WI38 (cell line): ENCODE data around the gene OGDH.

Source experiments
- H3K4me3 ChIP-seq: 2 replicates; pipeline ENCODE4 v1.5.1; 2011; ENCODE audit warnings: low read depth, mild to moderate bottlenecking, control low read depth, low read length
- TF ChIP-seq, protein P1 (sequence below): IDR thresholded peaks from 2 replicates; pipeline ENCODE4 v1.5.1; 2012; ENCODE audit warnings: low read depth, mild to moderate bottlenecking, control low read depth, low read length

The OGDH gene

DNA sequence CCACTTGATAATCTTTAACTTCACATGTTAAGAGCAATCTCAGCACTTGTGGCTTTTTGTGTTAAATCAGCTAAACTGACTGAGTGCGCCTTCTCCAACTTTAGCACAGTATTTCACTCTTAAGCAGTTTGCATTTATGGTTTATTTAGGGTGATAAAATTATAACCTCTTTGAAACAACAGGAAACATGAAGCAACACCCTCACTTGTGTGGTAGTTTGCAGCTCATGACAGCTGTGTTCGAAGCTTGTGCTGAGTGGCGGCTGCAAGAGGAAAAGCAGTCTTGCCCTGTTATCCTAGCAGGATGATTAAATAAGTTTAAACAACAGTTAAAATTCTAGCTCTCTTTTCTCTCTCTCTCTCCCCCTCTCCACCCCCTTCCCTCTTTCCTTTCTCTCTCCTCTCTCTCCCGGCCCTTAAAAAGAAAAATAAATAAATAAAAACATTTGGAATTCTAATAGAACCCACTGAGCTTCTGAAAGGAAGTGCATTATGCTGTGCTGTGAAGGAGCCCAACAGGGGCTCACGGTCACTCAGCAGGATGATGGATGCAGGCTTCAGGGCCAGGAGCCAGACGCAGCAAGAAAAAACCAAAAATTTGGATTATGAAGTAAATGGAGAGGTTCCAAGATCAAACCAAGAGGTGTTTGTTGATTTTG is 25.2 kb downstream of the OGDH start:
- TF ChIP-seq, protein P1, sequence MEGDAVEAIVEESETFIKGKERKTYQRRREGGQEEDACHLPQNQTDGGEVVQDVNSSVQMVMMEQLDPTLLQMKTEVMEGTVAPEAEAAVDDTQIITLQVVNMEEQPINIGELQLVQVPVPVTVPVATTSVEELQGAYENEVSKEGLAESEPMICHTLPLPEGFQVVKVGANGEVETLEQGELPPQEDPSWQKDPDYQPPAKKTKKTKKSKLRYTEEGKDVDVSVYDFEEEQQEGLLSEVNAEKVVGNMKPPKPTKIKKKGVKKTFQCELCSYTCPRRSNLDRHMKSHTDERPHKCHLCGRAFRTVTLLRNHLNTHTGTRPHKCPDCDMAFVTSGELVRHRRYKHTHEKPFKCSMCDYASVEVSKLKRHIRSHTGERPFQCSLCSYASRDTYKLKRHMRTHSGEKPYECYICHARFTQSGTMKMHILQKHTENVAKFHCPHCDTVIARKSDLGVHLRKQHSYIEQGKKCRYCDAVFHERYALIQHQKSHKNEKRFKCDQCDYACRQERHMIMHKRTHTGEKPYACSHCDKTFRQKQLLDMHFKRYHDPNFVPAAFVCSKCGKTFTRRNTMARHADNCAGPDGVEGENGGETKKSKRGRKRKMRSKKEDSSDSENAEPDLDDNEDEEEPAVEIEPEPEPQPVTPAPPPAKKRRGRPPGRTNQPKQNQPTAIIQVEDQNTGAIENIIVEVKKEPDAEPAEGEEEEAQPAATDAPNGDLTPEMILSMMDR: no peak
- H3K4me3 ChIP-seq: no peak overlapping the region

DNA sequence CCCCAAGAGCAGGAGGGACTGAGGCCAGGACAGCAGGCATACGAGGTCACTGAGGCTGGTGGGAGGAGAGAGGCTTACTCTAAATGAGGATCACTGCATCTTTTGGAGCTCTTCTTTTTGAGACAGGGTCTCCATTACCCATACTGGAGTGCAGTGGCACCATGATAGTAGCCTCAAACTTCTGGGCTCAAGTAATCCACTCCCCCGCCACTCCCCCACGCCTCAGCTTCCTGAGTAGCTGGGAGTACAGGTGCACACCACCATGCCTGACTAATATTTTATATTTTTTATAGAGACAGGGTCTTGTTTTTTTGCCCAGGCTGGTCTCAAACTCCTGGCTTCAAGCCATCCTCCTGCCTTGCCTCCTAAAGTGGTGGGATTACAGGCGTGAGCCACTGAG is 25.8 kb downstream of the OGDH start:
- no peak overlapping the region for H3K4me3 ChIP-seq
- TF ChIP-seq, protein P1: no peak

DNA sequence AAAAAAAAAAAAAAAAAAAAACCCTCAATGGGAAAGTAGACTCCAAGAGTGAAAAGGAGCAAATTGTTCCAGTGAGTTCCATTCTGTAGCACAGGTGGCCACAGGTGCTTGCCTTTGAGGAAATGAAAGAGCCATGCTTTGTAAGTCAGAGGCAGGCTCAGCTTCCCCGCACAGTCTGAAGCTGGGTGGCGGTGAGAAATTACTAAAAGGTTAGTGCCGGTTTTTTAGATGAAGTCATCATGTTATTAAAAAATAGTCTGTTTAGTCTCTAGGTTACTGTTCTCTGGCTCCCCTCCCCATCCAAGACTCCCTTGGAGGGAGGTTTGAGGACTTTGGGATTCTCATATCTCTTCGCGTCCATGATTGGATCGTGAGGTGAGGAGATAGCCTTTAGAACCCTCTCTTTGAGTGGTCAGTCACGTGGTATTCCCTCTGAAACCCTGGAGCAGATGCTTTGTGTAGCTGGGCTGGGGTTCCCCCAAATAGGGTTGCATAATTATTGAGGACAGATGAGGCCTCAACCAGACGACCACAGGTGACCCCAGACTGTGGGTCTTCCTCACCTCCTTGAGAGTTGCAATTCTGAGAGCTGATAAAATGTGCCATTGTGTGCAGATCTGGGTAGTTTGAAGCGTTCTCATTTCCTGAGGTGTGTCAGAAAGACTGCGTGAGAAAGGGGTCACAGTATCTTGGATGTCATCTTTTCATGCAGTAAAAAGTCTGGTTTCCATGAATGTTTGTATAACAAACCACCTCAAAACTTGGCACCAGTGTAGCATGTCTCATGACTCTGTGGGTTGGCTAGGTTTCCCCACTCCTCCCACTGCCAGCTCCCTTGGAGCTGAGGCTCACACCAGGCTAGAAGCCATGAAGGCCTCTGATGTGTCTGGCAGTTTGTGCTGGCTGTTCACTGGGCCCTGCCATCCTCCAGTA is 27.1 kb downstream of the OGDH start:
- TF ChIP-seq, protein P1: no peak
- no peak overlapping the region for H3K4me3 ChIP-seq

DNA sequence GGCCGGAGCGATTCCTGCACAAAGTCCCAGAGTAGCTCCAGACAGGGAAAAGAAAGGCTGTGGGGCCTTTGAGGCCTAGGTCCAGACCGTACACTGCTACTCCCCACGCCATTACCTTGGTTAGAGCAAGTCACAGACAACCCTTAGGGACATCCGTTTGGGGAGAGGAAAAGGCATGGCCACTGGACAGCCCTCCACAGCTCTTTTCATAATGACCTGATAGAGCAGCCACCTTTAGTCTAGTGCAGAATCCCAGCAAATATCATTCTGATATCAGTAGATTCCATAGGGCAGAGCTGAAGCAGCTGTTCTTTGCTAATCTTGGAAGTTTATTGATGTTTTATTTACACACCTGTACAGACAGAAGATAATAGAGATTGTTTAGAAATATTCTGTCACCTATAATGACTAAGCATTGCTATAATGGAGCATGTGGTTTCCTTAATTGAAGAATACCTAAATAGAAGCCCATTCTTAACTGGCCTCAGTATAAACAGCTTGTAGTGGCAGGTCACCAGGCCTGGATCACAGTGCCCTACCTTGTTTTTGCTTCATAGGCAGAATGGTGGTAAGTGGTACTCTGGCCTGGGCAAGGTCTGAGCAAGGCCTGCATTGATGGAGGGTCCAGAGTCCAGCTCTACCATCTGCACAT is 27.9 kb downstream of the OGDH start:
- TF ChIP-seq, protein P1: no peak
- no peak overlapping the region for H3K4me3 ChIP-seq

DNA sequence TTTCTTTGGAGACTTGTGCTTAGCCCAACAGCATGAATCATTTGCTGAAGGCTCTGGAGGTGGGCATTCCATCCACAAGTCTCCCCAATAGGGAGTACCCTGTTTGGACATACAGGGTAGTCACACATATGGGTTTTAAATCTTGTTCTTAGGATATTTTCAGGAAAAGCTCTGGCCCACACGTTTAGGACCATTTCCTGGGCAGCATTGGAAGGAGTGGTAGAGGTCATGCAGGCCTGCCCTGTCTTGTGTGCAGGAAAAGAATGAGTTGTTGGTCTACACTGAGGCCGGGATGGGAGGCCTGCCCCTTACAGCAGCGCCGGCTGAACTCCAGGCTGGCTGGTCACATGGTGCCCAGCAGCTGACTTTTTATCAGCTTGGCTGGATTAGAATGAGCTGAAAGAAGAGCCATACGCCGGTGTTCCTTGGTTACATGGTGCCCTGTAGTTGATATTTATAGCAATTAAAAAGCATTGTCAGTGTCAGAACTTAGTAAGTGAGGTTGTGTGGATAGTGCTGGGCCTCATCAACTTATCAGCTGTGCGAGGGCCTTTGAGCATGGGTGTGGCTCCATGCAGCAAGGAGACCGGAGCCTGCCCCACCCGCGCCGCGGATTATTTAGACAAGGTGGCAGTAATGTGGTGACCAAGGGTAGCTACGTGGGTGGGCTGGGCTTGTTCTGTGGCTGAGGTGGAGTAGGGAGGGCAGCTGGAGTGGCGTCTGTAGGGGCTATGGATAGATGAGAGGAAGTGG is 28.6 kb downstream of the OGDH start:
- TF ChIP-seq, protein P1: no peak
- H3K4me3 ChIP-seq: no peak overlapping the region

DNA sequence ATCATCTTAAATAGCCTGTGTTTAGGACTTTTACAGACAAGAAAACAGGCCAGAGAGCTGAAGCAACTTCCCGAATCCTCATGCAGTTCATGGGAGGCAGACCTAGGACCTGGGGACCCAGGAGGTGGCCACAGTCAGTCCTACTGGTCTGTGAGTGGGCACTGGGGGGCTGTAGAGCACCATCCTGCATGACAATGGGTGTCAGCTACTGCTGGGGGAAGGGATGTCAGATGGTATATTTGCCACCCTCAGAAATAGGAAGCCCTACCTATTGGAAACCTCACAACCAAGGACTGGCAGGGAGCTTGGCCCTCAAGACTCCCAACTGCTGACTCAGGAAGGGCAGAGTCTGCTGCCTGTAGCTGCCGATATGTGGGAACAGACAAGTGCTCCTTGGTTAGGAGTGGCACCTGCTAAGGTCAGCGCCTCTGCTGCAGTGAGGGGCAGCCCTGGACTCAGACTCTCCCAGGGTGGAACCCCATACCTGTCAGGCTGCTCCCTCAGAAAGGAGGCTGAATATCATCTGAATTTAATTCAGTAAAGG is 29.7 kb downstream of the OGDH start:
- TF ChIP-seq, protein P1: no peak
- H3K4me3 ChIP-seq: no peak overlapping the region
